ENCODE measurements around the gene GRXCR2. TPM values are rescaled to one million over a fixed set of nuclear protein-coding genes. Genes with fewer than 3 reads are reported as not detected.

Gene GRXCR2
- total and polyA plus RNA-seq, 4 experiments from 2014 or later, result not detected

- Mint-ChIP-seq H3K36me3 (no peaks in the 10 kb centered on the region), H3K27me3 (peaks cover 3 to 5% of the 10 kb centered on the region in 2 donors), H3K4me1 (peaks cover 2 to 17% (median 16%) of the 10 kb centered on the region in 4 donors), H3K4me3 (peak overlapping the region; percentile 26 to 84 (median 68)), H3K9me3 (no peaks in the 10 kb centered on the region), H3K27ac (no peak overlapping the region)
- H3K4me1 ChIP-seq (ENCODE audit: insufficient read depth, low read length), result peaks cover 8% of the 10 kb centered on the region
- CTCF ChIA-PET (ENCODE audit: partially characterized antibody), result interaction anchor here (2.9 kb wide), 1 partner anchor 10 kb away, joined by 15 read pairs; no protein-coding TSS in a partner anchor
- H3K27ac ChIP-seq (ENCODE audit: low read depth, low read length), result no peak overlapping the region
- H3K36me3 ChIP-seq (ENCODE audit: insufficient read depth, low read length), result no peaks in the 10 kb centered on the region
- peak overlapping the region in 1 of 2 donors; percentile 54 for H3K4me3 ChIP-seq (ENCODE audit: low read length in 2 of 2)
- no peaks in the 10 kb centered on the region for H3K27me3 ChIP-seq (ENCODE audit: insufficient read depth, low read length)
- POLR2A ChIA-PET (ENCODE audit: partially characterized antibody), result no interaction called here
- H3K9me3 ChIP-seq (ENCODE audit: control insufficient read depth in 1 of 2, low read length in 2 of 2), result no peaks in the 10 kb centered on the region
- no peak for DNase-seq
- intact Hi-C loops (cut with micrococcal nuclease), result no loop called here
Measured at GRCh38 chr5:145835848-145836239, 37.0 kb downstream of the GRXCR2 start.

- POLR2A ChIA-PET (ENCODE audit: partially characterized antibody), result no interaction called here
- Histone ChIP-seq H3K36me3 (ENCODE audit: insufficient read depth, low read length) (no peaks in the 10 kb centered on the region), H3K4me1 (ENCODE audit: insufficient read depth, low read length) (peaks cover 8% of the 10 kb centered on the region), H3K27me3 (ENCODE audit: insufficient read depth, low read length) (no peaks in the 10 kb centered on the region), H3K9me3 (ENCODE audit: control insufficient read depth in 1 of 2, low read length in 2 of 2) (no peaks in the 10 kb centered on the region), H3K4me3 (ENCODE audit: low read length in 2 of 2) (peak within 1 kb of the TSS; percentile 48 to 54), H3K27ac (ENCODE audit: low read depth, low read length) (no peak within 1 kb of the TSS)
- intact Hi-C loops (cut with micrococcal nuclease), result no loop called here
- H3K4me1 Mint-ChIP-seq, result peaks cover 2 to 22% (median 18%) of the 10 kb centered on the region in 4 donors
- H3K4me3 Mint-ChIP-seq, result peak within 1 kb of the TSS; percentile 26 to 84 (median 77)
- H3K36me3 Mint-ChIP-seq, result no peaks in the 10 kb centered on the region
- peak; percentile 28 to 51 (median 32) for DNase-seq
- no peaks in the 10 kb centered on the region for H3K9me3 Mint-ChIP-seq
- H3K27me3 Mint-ChIP-seq, result peaks cover 3 to 5% of the 10 kb centered on the region in 2 donors
- CTCF ChIA-PET (ENCODE audit: partially characterized antibody), result interaction anchor here (1.8 to 2.9 kb wide), 2 partner anchors 9 to 11 kb away, joined by 7 to 15 read pairs; no protein-coding TSS in a partner anchor
- peak within 1 kb of the TSS in 2 of 7 donors; percentile 32 to 60 for H3K27ac Mint-ChIP-seq
Measured at GRCh38 chr5:145834917-145835847, 37.6 kb downstream of the GRXCR2 start, which contains the start of gene PRELID2. TSS of gene PRELID2 (minus strand) at chr5:145835342. CDS start at chr5:145835251, 91 bp downstream.

GRCh38 chr5:145834554-145834916 lies 38.3 kb downstream of the GRXCR2 start:
- Histone ChIP-seq H3K4me3 (ENCODE audit: low read length in 2 of 2) (peak overlapping the region; percentile 48 to 54), H3K9me3 (ENCODE audit: control insufficient read depth in 1 of 2, low read length in 2 of 2) (no peaks in the 10 kb centered on the region), H3K27ac (ENCODE audit: low read depth, low read length) (no peak overlapping the region), H3K36me3 (ENCODE audit: insufficient read depth, low read length) (no peaks in the 10 kb centered on the region), H3K27me3 (ENCODE audit: insufficient read depth, low read length) (no peaks in the 10 kb centered on the region), H3K4me1 (ENCODE audit: insufficient read depth, low read length) (peaks cover 8% of the 10 kb centered on the region)
- peak overlapping the region; percentile 26 to 84 (median 77) for H3K4me3 Mint-ChIP-seq
- ChIA-PET CTCF (ENCODE audit: partially characterized antibody) (interaction anchor here (1.8 to 2.9 kb wide), 2 partner anchors 8 to 10 kb away, joined by 7 to 15 read pairs; no protein-coding TSS in a partner anchor), POLR2A (ENCODE audit: partially characterized antibody) (no interaction called here)
- intact Hi-C loops (cut with micrococcal nuclease), result no loop called here
- DNase-seq, result no peak
- no peaks in the 10 kb centered on the region for H3K9me3 Mint-ChIP-seq
- no peaks in the 10 kb centered on the region for H3K36me3 Mint-ChIP-seq
- peaks cover 3 to 5% of the 10 kb centered on the region in 2 donors for H3K27me3 Mint-ChIP-seq
- peak overlapping the region in 2 of 7 donors; percentile 32 to 60 for H3K27ac Mint-ChIP-seq
- peaks cover 2 to 22% (median 18%) of the 10 kb centered on the region in 4 donors for H3K4me1 Mint-ChIP-seq

- DNase-seq, result no peak
- Mint-ChIP-seq H3K27ac (peak overlapping the region in 1 of 7 donors; percentile 20), H3K36me3 (no peaks in the 10 kb centered on the region), H3K27me3 (peaks cover 3 to 5% of the 10 kb centered on the region in 2 donors), H3K4me3 (peak overlapping the region in 7 of 8 donors; percentile 8 to 76 (median 58)), H3K9me3 (no peaks in the 10 kb centered on the region), H3K4me1 (peaks cover 2 to 22% (median 18%) of the 10 kb centered on the region in 4 donors)
- Histone ChIP-seq H3K4me3 (ENCODE audit: low read length in 2 of 2) (no peak overlapping the region), H3K9me3 (ENCODE audit: control insufficient read depth in 1 of 2, low read length in 2 of 2) (no peaks in the 10 kb centered on the region), H3K4me1 (ENCODE audit: insufficient read depth, low read length) (peaks cover 8% of the 10 kb centered on the region), H3K27ac (ENCODE audit: low read depth, low read length) (no peak overlapping the region), H3K27me3 (ENCODE audit: insufficient read depth, low read length) (no peaks in the 10 kb centered on the region), H3K36me3 (ENCODE audit: insufficient read depth, low read length) (no peaks in the 10 kb centered on the region)
- POLR2A ChIA-PET (ENCODE audit: partially characterized antibody), result no interaction called here
- CTCF ChIA-PET (ENCODE audit: partially characterized antibody), result interaction anchor here (1.8 to 2.9 kb wide), 2 partner anchors 7 to 10 kb away, joined by 7 to 15 read pairs; no protein-coding TSS in a partner anchor
- intact Hi-C loops (cut with micrococcal nuclease), result no loop called here
Measured at GRCh38 chr5:145833631-145834200, 39.1 kb downstream of the GRXCR2 start.

GRCh38 chr5:145830594-145830993 lies 42.2 kb downstream of the GRXCR2 start:
- no peaks in the 10 kb centered on the region for H3K36me3 Mint-ChIP-seq
- CTCF ChIA-PET (ENCODE audit: partially characterized antibody), result interaction anchor here (0.8 kb wide), 1 partner anchor 14 kb away, joined by 3 read pairs; no protein-coding TSS in a partner anchor
- Histone ChIP-seq H3K9me3 (ENCODE audit: control insufficient read depth in 1 of 2, low read length in 2 of 2) (no peaks in the 10 kb centered on the region), H3K4me3 (ENCODE audit: low read length in 2 of 2) (no peak overlapping the region), H3K4me1 (ENCODE audit: insufficient read depth, low read length) (peaks cover 2% of the 10 kb centered on the region), H3K27me3 (ENCODE audit: insufficient read depth, low read length) (no peaks in the 10 kb centered on the region), H3K36me3 (ENCODE audit: insufficient read depth, low read length) (no peaks in the 10 kb centered on the region), H3K27ac (ENCODE audit: low read depth, low read length) (no peak overlapping the region)
- H3K4me1 Mint-ChIP-seq, result peaks cover 2 to 15% (median 10%) of the 10 kb centered on the region in 4 donors
- DNase-seq, result no peak
- H3K9me3 Mint-ChIP-seq, result no peaks in the 10 kb centered on the region
- no peak overlapping the region for H3K4me3 Mint-ChIP-seq
- no peak overlapping the region for H3K27ac Mint-ChIP-seq
- H3K27me3 Mint-ChIP-seq, result peaks cover 0 to 3% of the 10 kb centered on the region in 2 donors
- POLR2A ChIA-PET (ENCODE audit: partially characterized antibody), result no interaction called here
- intact Hi-C loops (cut with micrococcal nuclease), result no loop called here

DNA sequence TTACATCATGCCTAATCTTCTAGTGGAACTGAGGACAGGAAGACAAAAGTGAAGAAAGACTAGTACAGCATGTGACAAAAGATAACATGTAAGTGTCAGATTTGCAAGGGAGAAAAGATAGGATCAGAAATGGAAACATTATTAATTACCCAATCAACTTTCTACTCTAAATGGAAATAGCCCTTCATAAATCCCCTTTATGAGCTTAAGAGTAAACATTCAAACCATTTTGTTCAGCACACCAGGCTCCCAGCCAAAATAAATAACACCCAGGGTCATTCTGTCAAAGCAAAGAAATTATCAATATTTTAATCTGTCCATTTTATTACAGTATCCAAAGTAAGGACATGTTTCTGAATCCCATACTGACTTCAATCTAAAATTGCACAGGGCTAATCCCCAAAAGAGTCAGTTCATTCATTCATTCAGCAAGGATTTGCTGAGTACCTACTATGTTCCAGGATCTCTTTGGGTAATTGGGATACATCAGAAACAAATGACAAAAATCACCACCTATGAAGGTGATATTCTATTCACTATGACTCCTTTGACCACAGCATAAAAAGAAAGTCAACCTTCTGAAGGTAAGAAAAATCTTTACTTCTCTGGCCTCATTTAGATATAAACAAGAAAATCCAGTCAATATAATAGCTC lies 43.0 kb downstream of the GRXCR2 start:
- Mint-ChIP-seq H3K9me3 (no peaks in the 10 kb centered on the region), H3K27me3 (peaks cover 0 to 3% of the 10 kb centered on the region in 2 donors), H3K4me1 (peaks cover 2 to 14% (median 9%) of the 10 kb centered on the region in 4 donors), H3K4me3 (no peak overlapping the region), H3K36me3 (no peaks in the 10 kb centered on the region), H3K27ac (no peak overlapping the region)
- CTCF ChIA-PET (ENCODE audit: partially characterized antibody), result no interaction called here
- Histone ChIP-seq H3K4me1 (ENCODE audit: insufficient read depth, low read length) (no peaks in the 10 kb centered on the region), H3K27ac (ENCODE audit: low read depth, low read length) (no peak overlapping the region), H3K36me3 (ENCODE audit: insufficient read depth, low read length) (no peaks in the 10 kb centered on the region), H3K27me3 (ENCODE audit: insufficient read depth, low read length) (no peaks in the 10 kb centered on the region), H3K9me3 (ENCODE audit: control insufficient read depth in 1 of 2, low read length in 2 of 2) (no peaks in the 10 kb centered on the region), H3K4me3 (ENCODE audit: low read length in 2 of 2) (no peak overlapping the region)
- POLR2A ChIA-PET (ENCODE audit: partially characterized antibody), result no interaction called here
- no peak for DNase-seq
- intact Hi-C loops (cut with micrococcal nuclease), result loop anchor here (5.0 kb wide), 2 partner anchors 133 to 148 kb away; no protein-coding TSS in a partner anchor

Data from CD4-positive, alpha-beta memory T cell (primary cell).